HG02763 (cell line): Measurements from ENCODE around the gene EHD2.
"Not testable (repeated sequence)": the region's sequence is repeated elsewhere in the genome, so short reads cannot be mapped to it uniquely, and the experiment has no call there.

Experiments used
- ATAC-seq: cut with Tn5 transposase; IDR thresholded peaks from one replicate; pipeline ENCODE4 v1.9.1; 2021; ENCODE audit warnings: mild to moderate bottlenecking, moderate library complexity; ENCODE audit not compliant: unreplicated experiment

Gene EHD2

GRCh38 chr19:47745010-47745901 lies 32.0 kb downstream of the EHD2 start, which contains the start of gene NOP53:
NOP53 (plus strand) TSS chr19:47745546; CDS start chr19:47745560, 14 bp downstream.
- peak; percentile 69 for ATAC-seq

GRCh38 chr19:47746129-47746528 lies 32.9 kb downstream of the EHD2 start:
- not testable (repeated sequence) for ATAC-seq

GRCh38 chr19:47749326-47749725 lies 36.1 kb downstream of the EHD2 start:
- ATAC-seq, result no peak

GRCh38 chr19:47750752-47751151 lies 37.5 kb downstream of the EHD2 start:
- no peak for ATAC-seq

GRCh38 chr19:47752440-47753211 lies 39.4 kb downstream of the EHD2 start:
- ATAC-seq, result no peak

GRCh38 chr19:47754206-47755064 lies 41.2 kb downstream of the EHD2 start:
- ATAC-seq, result no peak

GRCh38 chr19:47755065-47755761 lies 42.0 kb downstream of the EHD2 start:
- no peak for ATAC-seq

- ATAC-seq, result no peak
Measured at GRCh38 chr19:47755762-47756626, 42.8 kb downstream of the EHD2 start.

GRCh38 chr19:47756627-47756929 lies 43.4 kb downstream of the EHD2 start:
- ATAC-seq, result no peak

GRCh38 chr19:47756953-47757608 lies 43.9 kb downstream of the EHD2 start:
- no peak for ATAC-seq

GRCh38 chr19:47757617-47758442 lies 44.6 kb downstream of the EHD2 start:
- no peak for ATAC-seq

- no peak for ATAC-seq
Measured at GRCh38 chr19:47758443-47758804, 45.2 kb downstream of the EHD2 start.

- ATAC-seq, result no peak
Measured at GRCh38 chr19:47760632-47760999, 47.4 kb downstream of the EHD2 start.

- no peak for ATAC-seq
Measured at GRCh38 chr19:47761566-47761965, 48.3 kb downstream of the EHD2 start.

GRCh38 chr19:47762151-47762550 lies 48.9 kb downstream of the EHD2 start:
- no peak for ATAC-seq

- no peak for ATAC-seq
Measured at GRCh38 chr19:47762615-47763308, 49.5 kb downstream of the EHD2 start.

- ATAC-seq, result not testable (repeated sequence)
Measured at GRCh38 chr19:47764705-47765104, 51.5 kb downstream of the EHD2 start.
